ENCODE measurements around the gene GRK3.

GRCh38 chr22:25694196-25694907, 129.9 kb downstream of the GRK3 start:
- TF ChIP-seq ZNF384 (IDR thresholded peaks at IDR 0.05) (no peak), L3MBTL2 (conservative IDR thresholded peaks at IDR 0.05) (no peak), CTBP1 (IDR thresholded peaks at IDR 0.05; ENCODE audit: borderline replicate concordance) (no peak), HDGF (IDR thresholded peaks at IDR 0.05; ENCODE audit: borderline replicate concordance) (no peak)
